A549 (cell line): ENCODE data around the gene MGLL. TPM values are rescaled to one million over a fixed set of nuclear protein-coding genes. Genes with fewer than 3 reads are reported as not detected.

Source experiments
- ATAC-seq, 2 experiments: fragments of 200-7000 bp in 1 of 2; fragments of >200 bp in 1 of 2; cut with Nextera tagmentation in 1 of 2; cut with Tn5 transposase in 1 of 2; 3 replicates each; pipeline versions ENCODE4 v1.8.0 to v1.9.1; 2018 to 2020; ENCODE audit warnings: mild to moderate bottlenecking in 1 of 2, moderate library complexity in 1 of 2
- CTCF ChIA-PET: fragments of 300-600 bp; sonication (Branson Sonifier 250); formaldehyde crosslinking; extraction: SDS; loops from one replicate; lab custom pipeline; 2021; ENCODE audit warnings: antibody characterized with exemption, inconsistent platforms; lab: Yijun Ruan, JAX
- POLR2A ChIA-PET: fragments of 350-600 bp; formaldehyde crosslinking; extraction: SDS; loops from one replicate; lab custom pipeline; 2021; ENCODE audit warnings: antibody characterized with exemption, inconsistent platforms; lab: Yijun Ruan, JAX
- DNase-seq, 2 experiments: peaks; one replicate each; pipeline versions ENCODE4 v3.0.0 to v3.0.0-alpha.2; 2011 to 2016; ENCODE audit warnings: low read depth in 1 of 2, low spot score in 1 of 2
- FAIRE-seq: peaks from 2 replicates; lab custom pipeline; 2011; peaks lifted over from hg19 to GRCh38; lab: Jason Lieb, UNC
- H3K27ac ChIP-seq, 2 experiments: fragments of >200 bp; sonication (Bioruptor Twin); formaldehyde crosslinking; 3 replicates each; pipeline ENCODE4 v1.5.1; 2016 to 2017
- H3K4me1 ChIP-seq: fragments of >200 bp; sonication (Bioruptor Twin); formaldehyde crosslinking; 3 replicates; pipeline ENCODE4 v1.6.1; 2016
- H3K4me2 ChIP-seq: fragments of >200 bp; sonication (Bioruptor Twin); formaldehyde crosslinking; 3 replicates; pipeline ENCODE4 v1.6.1; 2016
- H3K4me3 ChIP-seq: fragments of >200 bp; sonication (Bioruptor Twin); formaldehyde crosslinking; 3 replicates; pipeline ENCODE4 v1.5.1; 2016
- H3K9me3 ChIP-seq: fragments of >200 bp; sonication (Bioruptor Twin); formaldehyde crosslinking; 3 replicates; pipeline ENCODE4 v1.6.1; 2016
- BCL3 ChIP-seq: fragments of >200 bp; sonication (Bioruptor Twin); formaldehyde crosslinking; IDR thresholded peaks from 3 replicates; pipeline ENCODE4 v1.6.1; 2016
- BHLHE40 ChIP-seq: IDR thresholded peaks from 2 replicates; pipeline ENCODE4 v1.6.1; 2012; ENCODE audit warnings: low read depth, low read length, inconsistent platforms
- CBX2 ChIP-seq: fragments of 200-600 bp; sonication (generic); IDR thresholded peaks from 2 replicates; pipeline ENCODE4 v1.6.1; 2016; ENCODE audit warnings: low read depth, mild to moderate bottlenecking, borderline replicate concordance
- EP300 ChIP-seq, 2 experiments: fragments of >200 bp; sonication (Bioruptor Twin); formaldehyde crosslinking; IDR thresholded peaks; 2 replicates in 1 of 2; 3 replicates in 1 of 2; pipeline ENCODE4 v1.6.1; 2016 to 2017
- GATA3 ChIP-seq: IDR thresholded peaks from 2 replicates; pipeline ENCODE4 v1.6.1; 2012; ENCODE audit warnings: borderline replicate concordance
- HOXA7 ChIP-seq: fragments of 250-450 bp; sonication (Bioruptor Pico); IDR thresholded peaks from 2 replicates; pipeline ENCODE4 v1.5.0; 2020; ENCODE audit warnings: mild to moderate bottlenecking, moderate library complexity
- HOXB5 ChIP-seq: fragments of 250-450 bp; sonication (Bioruptor Pico); IDR thresholded peaks from 2 replicates; pipeline ENCODE4 v1.5.0; 2020; ENCODE audit warnings: mild to moderate bottlenecking, moderate library complexity
- KDM1A ChIP-seq: fragments of 200-600 bp; sonication (generic); IDR thresholded peaks from 2 replicates; pipeline ENCODE4 v1.6.1; 2016; ENCODE audit warnings: low read depth, mild to moderate bottlenecking
- MAX ChIP-seq: IDR thresholded peaks from 2 replicates; pipeline ENCODE4 v1.6.1; 2012
- MYC ChIP-seq: IDR thresholded peaks from 2 replicates; pipeline ENCODE4 v1.6.1; 2012; ENCODE audit warnings: mild to moderate bottlenecking, inconsistent platforms, low read length, improper control_type of control experiment, borderline replicate concordance
- PBX3 ChIP-seq: IDR thresholded peaks from 2 replicates; pipeline ENCODE4 v1.6.1; 2012
- POLR2A ChIP-seq: IDR thresholded peaks from 2 replicates; pipeline ENCODE4 v1.6.1; 2012; ENCODE audit warnings: mild to moderate bottlenecking, low read length
- RCOR1 ChIP-seq: fragments of 150-350 bp; IDR thresholded peaks from 2 replicates; pipeline ENCODE4 v1.6.1; 2014; ENCODE audit warnings: antibody characterized with exemption, low read length, low read depth
- SREBF2 ChIP-seq: fragments of 450-650 bp; IDR thresholded peaks from 2 replicates; pipeline ENCODE4 v1.6.1; 2014; ENCODE audit warnings: mild to moderate bottlenecking, moderate library complexity
- TFCP2L1 ChIP-seq: fragments of 250-450 bp; sonication (Bioruptor Pico); IDR thresholded peaks from 2 replicates; pipeline ENCODE4 v1.5.0; 2021; ENCODE audit warnings: mild to moderate bottlenecking
- ZC3H11A ChIP-seq: fragments of 450-650 bp; IDR thresholded peaks from 2 replicates; pipeline ENCODE4 v1.6.1; 2014; ENCODE audit warnings: antibody characterized with exemption, mild to moderate bottlenecking
- ZFP36 ChIP-seq: fragments of 450-650 bp; IDR thresholded peaks from 2 replicates; pipeline ENCODE4 v1.6.1; 2014; ENCODE audit warnings: borderline replicate concordance; ENCODE audit not compliant: partially characterized antibody
- ZNF302 ChIP-seq: fragments of 250-450 bp; sonication (Bioruptor Pico); IDR thresholded peaks from 2 replicates; pipeline ENCODE4 v1.9.0; 2021; ENCODE audit warnings: inconsistent platforms, mild to moderate bottlenecking, moderate library complexity
- WGBS: methylation state at CpG from one replicate; pipeline ENCODE4 v1.1.6; 2017; ENCODE audit errors: missing lambda C conversion rate; 5-methylcytosine and 5-hydroxymethylcytosine counted together
- polyA plus RNA-seq, 4 experiments: library from polyadenylated mRNA; depleted of rRNA in 3 of 4; stranded (reverse); fragments of >200 nt; fragmentation: RNase III in 1 of 4; extraction: RNeasy Plus Mini Kit Qiagen cat#74134 plus additional on column Dnase treatment in 1 of 4; gene quantifications; 2 replicates in 3 of 4; 3 replicates in 1 of 4; pipeline ENCODE4 v1.2.3, GENCODE V29; 2011 to 2017

The MGLL gene
- polyA plus RNA-seq, 2 of the 4 experiments (the other 2 are of a cell fraction), result 38.5 to 41.5 TPM

- Histone ChIP-seq H3K4me2 (no peak overlapping the region), H3K4me3 (no peak overlapping the region), H3K4me1 (peaks cover 82% of the 10 kb centered on the region), H3K9me3 (no peaks in the 10 kb centered on the region), H3K27ac (peak overlapping the region; percentile 88 to 90)
- 93% methylated on average over 7 of the region's 12 CpGs for WGBS
- DNase-seq (no peak), ATAC-seq (no peak), FAIRE-seq (no peak)
- ChIA-PET POLR2A (no interaction called here), CTCF (interaction anchor here (0.6 to 1.5 kb wide), 3 partner anchors 7 to 1791 kb away, joined by 3 read pairs; no protein-coding TSS in a partner anchor)
- no peak for TF ChIP-seq GATA3
- no peak for TF ChIP-seq SREBF2
- TF ChIP-seq ZFP36, result no peak
- no peak for TF ChIP-seq TFCP2L1 (CRISPR knock-in tag)
- no peak for TF ChIP-seq KDM1A
- TF ChIP-seq MYC, result no peak
- no peak for TF ChIP-seq ZC3H11A
- no peak for TF ChIP-seq POLR2A
- no peak for TF ChIP-seq RCOR1
- TF ChIP-seq HOXA7 (CRISPR knock-in tag), result no peak
- TF ChIP-seq MAX, result no peak
- no peak for TF ChIP-seq PBX3
- TF ChIP-seq HOXB5, result no peak
- no peak for TF ChIP-seq BHLHE40
- TF ChIP-seq BCL3, result no peak
These were observed 82.8 kb downstream of the MGLL start for GRCh38 chr3:127739347-127740135.

- TF ChIP-seq ZNF302, result no peak
- TF ChIP-seq ZC3H11A, result no peak
- 0 out of 2 replicates have a peak, but pooled peaks have one; percentile 16 for TF ChIP-seq MAX
- 47% methylated on average over 6 of the region's 8 CpGs for WGBS
- Histone ChIP-seq H3K4me3 (no peak overlapping the region), H3K4me1 (peaks cover 73% of the 10 kb centered on the region), H3K9me3 (no peaks in the 10 kb centered on the region), H3K4me2 (peak overlapping the region; percentile 58), H3K27ac (peak overlapping the region; percentile 88 to 90)
- ATAC-seq, result peak; percentile 70 to 75; a peak in 5 of 6 replicates
- CTCF ChIA-PET, result interaction anchor here (0.6 to 1.5 kb wide), 5 partner anchors 8 to 710 kb away, joined by 3 to 5 read pairs (median 3); no protein-coding TSS in a partner anchor
- peak; percentile 21 to 81 for DNase-seq
- no peak for FAIRE-seq
- POLR2A ChIA-PET, result no interaction called here
These were observed 84.0 kb downstream of the MGLL start for GRCh38 chr3:127738192-127738840.

- Histone ChIP-seq H3K4me3 (no peak overlapping the region), H3K9me3 (no peaks in the 10 kb centered on the region), H3K4me1 (peaks cover 68% of the 10 kb centered on the region), H3K4me2 (peak overlapping the region; percentile 55; the same call in 2 of the 3 replicates), H3K27ac (peak overlapping the region; percentile 88 to 90)
- POLR2A ChIA-PET, result no interaction called here
- DNase-seq (no peak), FAIRE-seq (no peak)
- TF ChIP-seq CBX2, result no peak
- no peak for TF ChIP-seq ZNF302
- no peak for TF ChIP-seq EP300 (IDR thresholded peaks at IDR 0.05)
- TF ChIP-seq, all 56 proteins: peak for 0
- CTCF ChIA-PET, result interaction anchor here (1.7 kb wide), 1 partner anchor 10 kb away, joined by 14 read pairs; no protein-coding TSS in a partner anchor
- WGBS, result 96% methylated on average over 9 of the region's 10 CpGs
- no peak for ATAC-seq
These were observed 85.3 kb downstream of the MGLL start for GRCh38 chr3:127736801-127737539.
